ENCODE results near the gene NCKAP1.

NCKAP1 gene

GRCh38 chr2:182866461-182867406, 171.5 kb downstream of the NCKAP1 start, which contains the start of gene FRZB:
Gene FRZB (minus strand): TSS chr2:182866637. CDS start chr2:182866552, 85 bp downstream.
- TF ChIP-seq CTCF (IDR thresholded peaks at IDR 0.05; ENCODE audit: insufficient read depth, low read depth, low read length, missing control alignments): no peak
- peak within 1 kb of the TSS; percentile 35 for H3K4me3 ChIP-seq (ENCODE audit: low read length)
- DNase-seq (ENCODE audit: low read depth): peak; percentile 34

- DNase-seq (ENCODE audit: low read depth): no peak
- no peak for TF ChIP-seq CTCF (IDR thresholded peaks at IDR 0.05; ENCODE audit: insufficient read depth, low read depth, low read length, missing control alignments)
- H3K4me3 ChIP-seq (ENCODE audit: low read length): no peak overlapping the region
Measured at GRCh38 chr2:182866095-182866460, 172.2 kb downstream of the NCKAP1 start.

- TF ChIP-seq CTCF (IDR thresholded peaks at IDR 0.05; ENCODE audit: insufficient read depth, low read depth, low read length, missing control alignments): no peak
- no peak overlapping the region for H3K4me3 ChIP-seq (ENCODE audit: low read length)
- no peak for DNase-seq (ENCODE audit: low read depth)
Measured at GRCh38 chr2:182864949-182865570, 173.2 kb downstream of the NCKAP1 start.

- H3K4me3 ChIP-seq (ENCODE audit: low read length): no peak overlapping the region
- no peak for TF ChIP-seq CTCF (IDR thresholded peaks at IDR 0.05; ENCODE audit: insufficient read depth, low read depth, low read length, missing control alignments)
- no peak for DNase-seq (ENCODE audit: low read depth)
Measured at GRCh38 chr2:182863642-182864041, 174.6 kb downstream of the NCKAP1 start.

GRCh38 chr2:182862091-182862490, 176.2 kb downstream of the NCKAP1 start:
- H3K4me3 ChIP-seq (ENCODE audit: low read length): no peak overlapping the region
- no peak for TF ChIP-seq CTCF (IDR thresholded peaks at IDR 0.05; ENCODE audit: insufficient read depth, low read depth, low read length, missing control alignments)
- peak; percentile 34 for DNase-seq (ENCODE audit: low read depth)

GRCh38 chr2:182860858-182861257, 177.4 kb downstream of the NCKAP1 start:
- no peak overlapping the region for H3K4me3 ChIP-seq (ENCODE audit: low read length)
- DNase-seq (ENCODE audit: low read depth): no peak
- no peak for TF ChIP-seq CTCF (IDR thresholded peaks at IDR 0.05; ENCODE audit: insufficient read depth, low read depth, low read length, missing control alignments)

Measured in epithelial cell of esophagus (primary cell).